NCI-H2107 (cell line): ENCODE data around the gene KCTD19.
A peak's percentile ranks its signal among the peaks of the same experiment; 100 is the strongest.
"Not testable (repeated sequence)": the region's sequence is repeated elsewhere in the genome, so short reads cannot be mapped to it uniquely, and the experiment has no call there.

Experiments used
- DNase-seq: peaks from one replicate; lab custom pipeline; 2025; lab: John Stamatoyannopoulos, UW

KCTD19 gene

GRCh38 chr16:67326472-67327309, at the start of gene KCTD19, which contains the start of gene LRRC36:
Gene KCTD19 (minus strand): TSS chr16:67326741. CDS start chr16:67326707, 34 bp downstream.
Gene LRRC36 (plus strand): TSS chr16:67326815. CDS start chr16:67326863, 48 bp downstream.
- peak; percentile 56 for DNase-seq

- not testable (repeated sequence) for DNase-seq
These were observed 49.5 kb upstream of the KCTD19 start for GRCh38 chr16:67376012-67376411.

- DNase-seq: no peak
These were observed 46.1 kb upstream of the KCTD19 start for GRCh38 chr16:67372664-67373063.

- DNase-seq: no peak
These were observed 44.1 kb upstream of the KCTD19 start for GRCh38 chr16:67370661-67371060.

- DNase-seq: no peak
These were observed 38.2 kb upstream of the KCTD19 start for GRCh38 chr16:67364600-67365235.

- DNase-seq: no peak
These were observed 34.5 kb upstream of the KCTD19 start for GRCh38 chr16:67361038-67361437.

- not testable (repeated sequence) for DNase-seq
These were observed 33.2 kb upstream of the KCTD19 start for GRCh38 chr16:67359540-67360269.

- no peak for DNase-seq
These were observed 31.0 kb upstream of the KCTD19 start for GRCh38 chr16:67357561-67357960.

GRCh38 chr16:67356396-67356795, 29.9 kb upstream of the KCTD19 start:
- no peak for DNase-seq

- DNase-seq: not testable (repeated sequence)
These were observed 25.9 kb upstream of the KCTD19 start for GRCh38 chr16:67352463-67352862.

GRCh38 chr16:67350324-67350723, 23.8 kb upstream of the KCTD19 start:
- DNase-seq: no peak

GRCh38 chr16:67349172-67349571, 22.6 kb upstream of the KCTD19 start:
- DNase-seq: no peak

GRCh38 chr16:67346341-67346740, 19.8 kb upstream of the KCTD19 start:
- DNase-seq: no peak

GRCh38 chr16:67345401-67345800, 18.9 kb upstream of the KCTD19 start:
- DNase-seq: no peak

GRCh38 chr16:67342616-67343015, 16.1 kb upstream of the KCTD19 start:
- no peak for DNase-seq

- no peak for DNase-seq
These were observed 14.7 kb upstream of the KCTD19 start for GRCh38 chr16:67341250-67341649.

GRCh38 chr16:67339453-67339852, 12.9 kb upstream of the KCTD19 start:
- no peak for DNase-seq

- DNase-seq: no peak
These were observed 10.1 kb upstream of the KCTD19 start for GRCh38 chr16:67336648-67337047.

- DNase-seq: no peak
These were observed 9.6 kb upstream of the KCTD19 start for GRCh38 chr16:67336116-67336515.

- DNase-seq: no peak
These were observed 6.8 kb upstream of the KCTD19 start for GRCh38 chr16:67333315-67333714.

GRCh38 chr16:67329901-67330300, 3.4 kb upstream of the KCTD19 start:
- DNase-seq: no peak

GRCh38 chr16:67327743-67328142, 1.2 kb upstream of the KCTD19 start:
- no peak for DNase-seq

- DNase-seq: no peak
These were observed 448 bp downstream of the KCTD19 start for GRCh38 chr16:67326115-67326471.
